HL-60 (cell line): Measurements from ENCODE around the gene TNRC6C.

ENCODE experiments used
- GABPA ChIP-seq: IDR thresholded peaks from 2 replicates; pipeline ENCODE4 v1.6.1; 2012; ENCODE audit warnings: low read depth
- POLR2AphosphoS5 ChIP-seq: IDR thresholded peaks from 2 replicates; pipeline ENCODE4 v1.6.1; 2012; ENCODE audit warnings: low read depth
- SPI1 ChIP-seq: IDR thresholded peaks from 2 replicates; pipeline ENCODE4 v1.6.1; 2012; ENCODE audit warnings: low read depth, mild to moderate bottlenecking, borderline replicate concordance
- TF ChIP-seq, protein P1 (sequence below): IDR thresholded peaks from one replicate; pipeline ENCODE4 v1.5.1; 2011; ENCODE audit warnings: low read length, control low read depth, inconsistent platforms; ENCODE audit not compliant: insufficient read depth
- TF ChIP-seq, protein P2 (sequence below): IDR thresholded peaks from 2 replicates; pipeline ENCODE4 v1.6.1; 2012; ENCODE audit warnings: low read depth; ENCODE audit not compliant: insufficient replicate concordance

DNA sequence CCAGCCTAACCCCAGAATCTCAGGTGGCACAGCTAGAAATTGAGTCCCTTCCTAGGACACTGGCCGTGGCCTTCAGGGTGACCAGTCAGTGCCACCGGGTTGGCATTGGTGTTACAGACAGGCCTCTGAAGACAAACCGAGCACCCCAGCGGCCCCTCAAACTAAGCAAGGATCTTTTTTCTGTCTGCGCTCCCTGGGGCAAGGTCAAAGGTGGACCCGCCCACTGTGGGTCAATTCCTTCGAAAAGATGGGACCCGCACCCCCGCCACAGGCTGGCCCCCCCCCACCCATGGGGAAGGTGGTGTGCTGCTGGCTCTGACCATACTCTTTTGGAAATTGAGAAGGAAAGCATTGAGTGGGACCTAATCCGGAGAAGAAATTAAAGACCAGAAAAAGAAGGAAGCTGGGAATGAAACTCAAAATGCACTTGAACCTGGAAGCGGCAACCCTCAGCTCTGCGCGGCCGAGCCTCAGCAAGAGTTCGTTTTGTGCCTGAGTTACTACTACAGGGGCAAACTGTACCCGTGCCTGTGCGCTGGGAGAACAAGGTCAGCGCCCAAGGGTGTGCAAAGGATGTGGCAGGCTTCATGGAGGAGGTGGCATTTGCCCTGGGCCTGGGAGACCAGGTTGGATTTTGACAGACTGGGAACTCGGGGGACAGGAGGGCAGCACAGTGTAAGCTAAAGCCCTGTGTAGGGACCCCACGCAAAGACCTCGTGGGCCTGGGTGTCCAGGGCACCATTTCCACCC is 149.6 kb downstream of the TNRC6C start:
- TF ChIP-seq, protein P1, sequence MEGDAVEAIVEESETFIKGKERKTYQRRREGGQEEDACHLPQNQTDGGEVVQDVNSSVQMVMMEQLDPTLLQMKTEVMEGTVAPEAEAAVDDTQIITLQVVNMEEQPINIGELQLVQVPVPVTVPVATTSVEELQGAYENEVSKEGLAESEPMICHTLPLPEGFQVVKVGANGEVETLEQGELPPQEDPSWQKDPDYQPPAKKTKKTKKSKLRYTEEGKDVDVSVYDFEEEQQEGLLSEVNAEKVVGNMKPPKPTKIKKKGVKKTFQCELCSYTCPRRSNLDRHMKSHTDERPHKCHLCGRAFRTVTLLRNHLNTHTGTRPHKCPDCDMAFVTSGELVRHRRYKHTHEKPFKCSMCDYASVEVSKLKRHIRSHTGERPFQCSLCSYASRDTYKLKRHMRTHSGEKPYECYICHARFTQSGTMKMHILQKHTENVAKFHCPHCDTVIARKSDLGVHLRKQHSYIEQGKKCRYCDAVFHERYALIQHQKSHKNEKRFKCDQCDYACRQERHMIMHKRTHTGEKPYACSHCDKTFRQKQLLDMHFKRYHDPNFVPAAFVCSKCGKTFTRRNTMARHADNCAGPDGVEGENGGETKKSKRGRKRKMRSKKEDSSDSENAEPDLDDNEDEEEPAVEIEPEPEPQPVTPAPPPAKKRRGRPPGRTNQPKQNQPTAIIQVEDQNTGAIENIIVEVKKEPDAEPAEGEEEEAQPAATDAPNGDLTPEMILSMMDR: no peak
- TF ChIP-seq POLR2AphosphoS5 (no peak), SPI1 (no peak), GABPA (no peak)
- TF ChIP-seq, protein P2, sequence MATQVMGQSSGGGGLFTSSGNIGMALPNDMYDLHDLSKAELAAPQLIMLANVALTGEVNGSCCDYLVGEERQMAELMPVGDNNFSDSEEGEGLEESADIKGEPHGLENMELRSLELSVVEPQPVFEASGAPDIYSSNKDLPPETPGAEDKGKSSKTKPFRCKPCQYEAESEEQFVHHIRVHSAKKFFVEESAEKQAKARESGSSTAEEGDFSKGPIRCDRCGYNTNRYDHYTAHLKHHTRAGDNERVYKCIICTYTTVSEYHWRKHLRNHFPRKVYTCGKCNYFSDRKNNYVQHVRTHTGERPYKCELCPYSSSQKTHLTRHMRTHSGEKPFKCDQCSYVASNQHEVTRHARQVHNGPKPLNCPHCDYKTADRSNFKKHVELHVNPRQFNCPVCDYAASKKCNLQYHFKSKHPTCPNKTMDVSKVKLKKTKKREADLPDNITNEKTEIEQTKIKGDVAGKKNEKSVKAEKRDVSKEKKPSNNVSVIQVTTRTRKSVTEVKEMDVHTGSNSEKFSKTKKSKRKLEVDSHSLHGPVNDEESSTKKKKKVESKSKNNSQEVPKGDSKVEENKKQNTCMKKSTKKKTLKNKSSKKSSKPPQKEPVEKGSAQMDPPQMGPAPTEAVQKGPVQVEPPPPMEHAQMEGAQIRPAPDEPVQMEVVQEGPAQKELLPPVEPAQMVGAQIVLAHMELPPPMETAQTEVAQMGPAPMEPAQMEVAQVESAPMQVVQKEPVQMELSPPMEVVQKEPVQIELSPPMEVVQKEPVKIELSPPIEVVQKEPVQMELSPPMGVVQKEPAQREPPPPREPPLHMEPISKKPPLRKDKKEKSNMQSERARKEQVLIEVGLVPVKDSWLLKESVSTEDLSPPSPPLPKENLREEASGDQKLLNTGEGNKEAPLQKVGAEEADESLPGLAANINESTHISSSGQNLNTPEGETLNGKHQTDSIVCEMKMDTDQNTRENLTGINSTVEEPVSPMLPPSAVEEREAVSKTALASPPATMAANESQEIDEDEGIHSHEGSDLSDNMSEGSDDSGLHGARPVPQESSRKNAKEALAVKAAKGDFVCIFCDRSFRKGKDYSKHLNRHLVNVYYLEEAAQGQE: no peak
